ENCODE measurements around the gene CERS6.

Gene CERS6

DNA sequence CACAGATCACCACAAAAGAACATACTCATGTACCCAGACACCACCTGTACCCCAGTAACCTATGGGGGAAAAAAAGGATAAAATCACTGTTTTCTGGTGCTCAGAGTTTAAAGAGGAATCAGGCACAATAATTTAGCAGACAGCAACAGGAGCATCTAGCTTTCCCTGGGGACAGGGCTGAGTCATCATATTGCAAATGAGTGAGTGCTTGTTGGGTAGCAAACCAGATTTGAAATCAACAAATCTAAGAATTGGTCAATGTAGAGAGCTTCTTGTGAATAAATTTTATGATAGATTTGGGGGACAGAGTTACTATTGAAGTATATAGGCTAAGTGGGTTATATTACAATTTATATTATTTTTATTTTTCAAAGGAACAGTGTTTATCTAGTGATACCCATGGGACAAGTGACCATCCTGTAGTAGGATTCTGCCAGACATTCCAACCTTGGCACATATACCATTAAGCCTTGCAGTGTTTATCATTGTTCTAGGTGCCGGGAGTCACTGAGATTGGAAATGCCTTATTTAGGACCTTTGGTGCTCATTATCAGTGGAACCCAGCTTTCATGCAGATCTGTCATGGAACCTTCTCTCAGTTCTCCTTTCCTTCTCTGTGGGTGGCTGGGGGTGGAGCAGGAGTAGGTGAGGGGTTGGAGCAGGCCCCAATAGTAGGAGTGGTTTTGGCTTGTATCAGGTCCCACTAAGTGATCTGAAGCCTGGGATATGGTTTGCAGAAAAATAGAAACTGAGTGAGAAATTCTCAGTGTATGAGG is 117.2 kb downstream of the CERS6 start:
- no peak for DNase-seq

- DNase-seq = no peak
These were observed 119.0 kb downstream of the CERS6 start for GRCh38 chr2:168574856-168575630.

- no peak for DNase-seq
These were observed 121.8 kb downstream of the CERS6 start for GRCh38 chr2:168577885-168578284.

- no peak for DNase-seq
These were observed 127.1 kb downstream of the CERS6 start for GRCh38 chr2:168583064-168583709.

- DNase-seq = no peak
These were observed 127.8 kb downstream of the CERS6 start for GRCh38 chr2:168583710-168584521.

GRCh38 chr2:168584911-168585310 is 128.8 kb downstream of the CERS6 start:
- no peak for DNase-seq

GRCh38 chr2:168585700-168586099 is 129.6 kb downstream of the CERS6 start:
- no peak for DNase-seq

- no peak for DNase-seq
These were observed 131.2 kb downstream of the CERS6 start for GRCh38 chr2:168587307-168587706.

DNA sequence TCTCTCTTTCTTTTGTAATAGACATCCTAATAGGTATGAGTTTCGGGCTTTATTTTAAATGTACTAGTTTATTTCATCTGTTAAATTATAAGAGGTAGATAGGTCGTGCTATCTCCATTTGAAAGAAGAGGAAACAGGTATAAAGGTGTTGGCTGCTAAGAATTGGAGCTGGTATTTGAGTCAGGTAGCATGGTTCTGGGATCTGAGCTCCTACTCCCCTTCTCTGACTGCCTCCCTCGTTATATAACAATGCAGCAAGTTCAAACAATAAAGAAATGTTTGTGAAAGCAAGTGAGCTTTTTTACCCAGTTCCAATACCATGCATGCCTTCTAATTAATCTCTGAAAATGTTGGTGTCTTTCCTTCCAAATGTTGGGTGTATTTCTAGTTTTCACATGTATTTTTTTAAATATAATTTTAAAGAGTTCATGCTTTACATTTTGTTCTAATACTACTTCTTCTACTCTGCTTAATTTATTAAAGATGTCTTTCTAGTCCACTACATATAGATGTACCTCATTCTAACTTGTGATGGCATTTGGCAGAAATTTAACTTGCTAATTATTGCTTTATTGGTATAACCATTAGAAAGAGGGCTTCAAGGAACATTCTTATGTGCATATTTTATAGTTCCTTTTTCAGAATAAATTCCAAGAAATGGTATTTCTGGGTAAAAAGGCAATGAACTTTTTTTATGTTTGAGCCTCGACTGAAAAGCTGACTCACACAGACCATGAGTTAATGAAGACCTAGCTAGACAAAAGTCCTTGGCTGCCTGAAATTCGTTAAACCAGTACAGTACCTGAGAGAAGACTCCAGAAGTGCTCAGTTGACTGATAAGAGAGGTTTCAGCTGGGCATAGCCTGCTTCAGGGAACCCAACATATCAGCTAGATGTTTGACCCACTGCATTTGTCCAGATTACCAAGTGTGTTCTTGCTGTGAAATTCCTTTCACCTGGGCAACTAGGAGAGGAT is 133.5 kb downstream of the CERS6 start:
- DNase-seq = no peak

DNA sequence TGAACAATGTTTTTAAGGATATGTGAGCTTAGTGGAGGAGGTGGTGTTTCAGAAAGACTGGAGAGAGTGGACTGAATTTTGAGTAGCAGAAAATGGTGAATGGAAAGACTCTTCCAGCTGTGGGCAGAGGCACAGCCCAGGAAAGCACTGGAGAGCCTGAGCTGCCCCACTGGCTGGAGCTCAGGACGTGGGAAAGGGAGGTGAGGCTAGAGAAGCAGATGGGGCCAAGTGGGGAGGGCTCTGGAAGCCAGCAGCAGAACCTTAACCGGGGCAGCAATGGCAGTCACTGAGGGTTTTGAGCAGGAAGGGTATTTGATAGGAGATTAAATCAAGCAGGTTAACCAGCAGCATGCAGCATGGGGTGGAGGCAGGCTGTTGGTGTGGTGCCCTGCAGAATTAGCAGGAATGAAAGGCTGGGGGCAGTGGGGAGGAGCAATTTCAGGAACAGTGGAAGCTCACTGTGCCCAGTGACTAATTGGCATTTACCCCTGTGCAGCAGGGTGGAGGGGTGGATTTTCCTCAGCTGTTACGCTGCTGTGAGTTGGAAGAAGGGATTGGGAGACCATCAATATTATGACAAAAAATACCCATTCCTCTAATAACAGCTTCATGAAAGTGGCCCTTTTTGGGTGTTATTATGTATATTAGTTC is 136.2 kb downstream of the CERS6 start:
- no peak for DNase-seq

GRCh38 chr2:168593713-168594112 is 137.6 kb downstream of the CERS6 start:
- DNase-seq = no peak

DNA sequence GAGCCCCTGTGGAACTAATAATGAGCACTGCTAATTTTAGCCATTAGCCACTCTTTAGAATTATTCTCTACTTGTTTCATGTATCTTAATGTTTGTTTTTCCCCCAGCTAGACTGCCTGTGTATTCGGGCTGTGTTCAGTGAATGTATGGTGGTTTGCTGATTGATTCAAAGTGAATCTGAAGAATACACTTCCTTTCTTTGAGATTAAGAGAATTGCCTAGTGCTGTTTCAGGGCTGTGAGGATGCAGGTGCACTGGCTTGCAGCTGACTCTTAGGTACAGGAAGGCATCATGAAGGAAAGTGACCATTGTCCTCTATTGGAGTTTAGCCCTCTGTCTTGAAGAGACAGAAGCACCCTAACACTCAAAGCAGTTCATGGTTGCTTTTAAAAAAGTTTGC is 138.7 kb downstream of the CERS6 start:
- no peak for DNase-seq

DNA sequence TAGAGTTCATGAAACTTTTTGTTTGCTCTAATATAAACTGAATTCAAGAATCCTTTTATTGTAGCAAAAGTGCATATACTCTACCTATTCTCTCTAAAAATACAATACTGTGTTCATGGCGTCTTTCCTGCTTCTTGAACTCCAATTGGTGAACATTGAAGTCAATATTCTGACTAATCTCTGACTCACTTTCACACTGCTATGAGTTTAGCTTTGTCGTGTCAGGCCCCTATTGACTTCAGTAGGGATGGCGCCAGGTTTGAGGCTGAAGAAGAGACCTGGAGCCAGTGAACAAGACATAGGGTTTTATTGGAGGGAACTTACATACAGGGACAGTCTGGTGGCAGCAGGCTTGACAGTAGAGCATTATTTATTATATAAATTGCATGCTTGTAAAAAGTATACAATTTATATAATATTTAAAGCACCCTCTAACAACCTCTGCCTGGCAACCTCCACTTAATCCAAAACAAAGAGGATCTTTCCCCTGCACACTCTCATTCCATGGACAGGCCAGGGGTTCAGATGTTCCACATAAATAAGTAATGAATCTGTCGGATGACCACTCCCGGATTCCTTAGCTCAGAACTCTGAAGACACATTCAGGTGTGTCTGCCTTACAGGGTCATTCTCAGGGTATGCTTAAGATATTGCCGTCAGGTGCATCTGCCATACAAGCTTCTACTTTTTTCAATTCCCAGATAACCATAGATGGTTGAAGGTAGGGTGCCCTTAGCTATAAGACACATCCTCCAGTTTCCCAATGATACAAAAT is 141.0 kb downstream of the CERS6 start:
- no peak for DNase-seq

DNA sequence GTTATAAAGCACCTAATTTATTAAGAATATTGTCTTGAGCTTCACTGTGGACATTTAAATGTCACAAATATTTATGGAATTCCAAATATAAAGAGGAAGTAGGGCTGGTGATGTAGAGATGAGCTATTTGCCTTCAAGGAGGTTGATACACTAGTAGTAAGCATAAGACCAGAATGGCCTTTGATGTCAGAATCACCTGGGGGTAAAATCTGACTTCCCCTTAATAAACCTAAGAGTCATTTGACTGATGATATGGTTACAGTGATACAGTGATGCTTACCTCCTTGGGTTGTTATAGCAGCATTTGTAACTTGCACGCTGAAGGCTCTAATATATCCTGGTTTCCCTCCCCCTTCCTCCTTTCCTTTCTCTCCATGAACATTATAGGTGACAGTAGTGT is 143.7 kb downstream of the CERS6 start:
- no peak for DNase-seq

DNA sequence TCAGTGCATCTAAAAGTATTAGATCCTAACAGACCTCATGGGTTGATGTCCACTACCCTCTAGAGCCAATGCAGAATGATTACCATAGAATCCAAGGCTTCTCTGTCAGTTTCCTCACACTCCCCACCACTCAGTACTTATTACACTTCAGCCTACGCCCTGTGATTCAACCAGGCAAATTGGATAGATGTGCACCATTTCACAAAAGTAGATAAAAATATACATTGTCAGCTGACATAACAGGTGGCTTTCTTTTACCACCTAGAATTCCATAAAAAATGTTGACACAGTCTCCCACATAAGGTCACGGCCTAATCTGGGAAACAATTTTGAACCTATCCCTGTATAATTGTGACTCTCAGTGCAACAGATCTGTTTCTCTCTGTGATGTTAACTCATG is 144.9 kb downstream of the CERS6 start:
- no peak for DNase-seq

GRCh38 chr2:168601741-168602140 is 145.7 kb downstream of the CERS6 start:
- DNase-seq = no peak

DNA sequence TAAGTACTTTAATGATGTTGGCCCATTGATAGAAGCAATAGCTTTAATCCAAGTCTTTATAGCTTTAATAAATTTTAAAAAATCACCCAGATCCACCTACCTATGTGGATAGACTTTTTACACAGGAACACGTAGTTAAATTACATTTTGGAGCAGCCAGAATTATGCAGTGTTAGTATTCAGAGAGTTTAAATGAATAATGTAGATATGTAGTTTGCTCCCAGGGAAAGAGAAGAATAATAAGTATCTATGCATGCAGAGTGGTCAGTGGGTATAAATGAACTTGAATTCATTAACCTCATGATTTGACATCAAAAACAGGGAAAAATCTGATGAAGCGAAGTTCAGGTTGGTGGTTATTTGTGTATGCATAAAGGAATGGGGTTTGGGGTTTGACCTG is 146.3 kb downstream of the CERS6 start:
- no peak for DNase-seq

DNA sequence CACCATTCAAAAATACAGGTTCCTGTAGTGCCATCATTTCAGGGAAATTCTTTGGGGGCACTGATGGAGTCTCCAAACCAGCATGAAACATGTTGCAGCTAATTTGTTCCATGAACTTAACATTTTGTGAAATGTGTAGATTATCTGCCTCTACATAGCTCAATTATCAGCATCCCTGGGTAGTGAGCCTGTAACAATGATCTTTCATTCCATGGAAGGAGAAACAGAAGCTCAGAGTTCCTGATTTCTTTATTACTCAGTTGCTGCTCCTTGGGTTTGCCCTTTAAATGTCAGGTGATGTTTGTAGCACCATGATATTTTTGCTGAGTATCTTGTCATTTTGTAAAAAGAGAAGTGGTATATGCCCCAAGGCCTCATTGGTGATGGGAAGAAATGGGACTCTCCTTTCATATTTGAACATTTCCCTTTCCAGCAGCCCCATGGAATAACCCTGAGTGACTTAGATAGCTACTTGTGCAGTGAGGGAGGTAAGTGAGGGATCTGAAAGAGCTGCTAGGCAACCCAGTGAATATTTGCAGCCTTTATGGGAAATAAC is 146.9 kb downstream of the CERS6 start:
- DNase-seq = no peak

- DNase-seq = no peak
These were observed 147.4 kb downstream of the CERS6 start for GRCh38 chr2:168603439-168603961.

- no peak for DNase-seq
These were observed 148.2 kb downstream of the CERS6 start for GRCh38 chr2:168604252-168604651.
